Hematopoietic multipotent progenitor cell treated with erythropoietin and hydrocortisone succinate and interleukin-3 and kit ligand, for 8 days (in vitro differentiated cells): Measurements from ENCODE around the gene CD14.
"Not testable (repeated sequence)": the region's sequence is repeated elsewhere in the genome, so short reads cannot be mapped to it uniquely, and the experiment has no call there.

Experiments used
- DNase-seq: peaks from one replicate; pipeline ENCODE4 v3.0.0-alpha.2; 2015

Gene CD14

DNA sequence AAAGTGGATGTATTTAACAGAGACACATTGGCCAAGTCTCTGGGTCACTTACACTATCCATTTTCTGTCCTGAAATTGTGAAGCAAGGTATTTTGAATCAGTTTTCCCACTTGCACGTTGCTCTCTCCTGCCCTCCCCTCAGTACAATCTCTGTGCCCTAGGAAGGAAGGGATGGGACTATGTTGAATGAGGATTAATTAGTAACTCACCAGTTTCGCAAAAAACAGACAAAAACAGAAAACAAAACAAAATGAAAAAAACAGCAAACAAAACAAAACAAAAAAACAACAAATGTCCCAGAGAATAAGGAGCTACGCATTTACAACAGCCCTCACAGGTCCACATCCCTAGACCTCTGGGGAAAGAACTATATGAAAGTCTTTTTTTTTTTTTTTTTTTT lies 1.1 kb upstream of the CD14 start:
- no peak for DNase-seq

GRCh38 chr5:140633501-140633900 lies 526 bp upstream of the CD14 start:
- no peak for DNase-seq

GRCh38 chr5:140632366-140633020 lies 482 bp downstream of the CD14 start:
- peak; percentile 70 for DNase-seq

DNA sequence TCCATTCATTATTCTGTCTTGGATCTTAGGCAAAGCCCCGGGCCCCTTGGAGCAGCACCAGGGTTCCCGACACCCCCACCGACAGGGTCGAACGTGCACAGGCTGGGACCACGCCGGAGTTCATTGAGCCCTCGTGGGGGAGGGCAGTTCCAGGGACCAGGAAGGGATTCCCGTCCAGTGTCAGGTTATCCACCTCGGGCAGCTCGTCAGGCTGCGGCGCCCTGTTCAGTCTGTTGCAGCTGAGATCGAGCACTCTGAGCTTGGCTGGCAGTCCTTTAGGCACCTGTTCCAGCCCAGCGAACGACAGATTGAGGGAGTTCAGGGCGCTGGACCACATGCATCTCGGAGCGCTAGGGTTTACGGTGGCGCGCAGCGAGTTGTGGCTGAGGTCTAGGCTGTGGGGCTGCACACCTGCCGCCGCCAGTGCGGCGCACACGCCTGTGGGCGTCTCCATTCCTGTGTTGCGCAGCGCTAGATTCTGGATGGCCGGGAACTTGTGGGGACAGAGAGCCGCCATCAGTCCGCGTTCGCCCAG lies 1.1 kb downstream of the CD14 start:
- DNase-seq: peak; percentile 8

GRCh38 chr5:140631036-140631417 lies 1.9 kb downstream of the CD14 start:
- no peak for DNase-seq

DNA sequence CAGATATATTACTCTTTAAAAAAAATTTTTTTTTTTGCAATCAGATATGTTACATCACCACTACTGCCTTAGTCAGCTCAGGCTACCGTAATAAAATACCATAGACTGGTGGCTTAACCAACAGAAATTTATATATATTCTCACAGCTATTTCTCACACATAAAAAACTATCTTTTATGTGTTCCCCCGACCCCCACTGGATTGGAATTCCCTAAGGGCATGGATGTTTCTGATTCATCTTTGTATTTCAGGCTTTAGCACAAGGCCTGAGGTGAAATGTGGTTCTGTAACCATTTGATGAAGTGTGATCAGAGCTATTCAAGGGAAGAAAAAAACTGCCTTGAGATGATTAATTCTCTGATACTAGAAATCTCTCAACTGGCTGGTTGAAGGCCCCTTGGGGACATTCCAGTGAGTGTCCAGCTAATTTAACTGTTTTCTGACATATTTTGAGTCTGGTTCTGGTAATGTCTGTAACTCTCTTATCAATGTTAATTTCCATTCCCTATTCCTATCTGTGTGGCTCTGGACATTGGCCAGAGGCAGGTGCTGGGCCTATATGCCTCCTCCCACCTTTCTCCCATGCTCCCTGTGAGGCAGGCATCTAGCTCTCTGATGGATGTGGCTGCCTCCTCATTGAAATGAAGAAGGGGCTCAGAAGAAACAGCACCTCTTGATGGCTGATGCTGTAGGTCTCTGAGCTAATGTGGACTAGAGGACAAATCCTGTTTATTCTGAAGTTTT lies 2.5 kb downstream of the CD14 start:
- no peak for DNase-seq

DNA sequence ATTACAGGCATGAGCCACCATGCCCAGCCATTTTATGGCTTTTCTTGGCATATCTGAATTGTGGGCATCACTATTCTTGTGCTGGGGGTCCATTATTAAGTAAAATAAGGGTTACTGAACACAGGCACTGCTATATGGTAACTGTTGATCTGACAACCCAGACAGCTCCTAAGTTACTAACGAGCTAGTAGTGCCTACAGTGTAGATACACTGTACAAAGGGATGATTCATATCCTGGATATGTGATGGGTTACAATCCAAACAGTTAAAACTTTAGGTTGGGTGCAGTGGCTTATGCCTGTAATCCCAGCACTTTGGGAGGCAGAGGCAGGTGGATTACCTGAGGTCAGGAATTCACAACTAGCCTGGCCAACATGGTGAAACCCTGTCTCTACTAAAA lies 4.3 kb downstream of the CD14 start:
- DNase-seq: no peak

DNA sequence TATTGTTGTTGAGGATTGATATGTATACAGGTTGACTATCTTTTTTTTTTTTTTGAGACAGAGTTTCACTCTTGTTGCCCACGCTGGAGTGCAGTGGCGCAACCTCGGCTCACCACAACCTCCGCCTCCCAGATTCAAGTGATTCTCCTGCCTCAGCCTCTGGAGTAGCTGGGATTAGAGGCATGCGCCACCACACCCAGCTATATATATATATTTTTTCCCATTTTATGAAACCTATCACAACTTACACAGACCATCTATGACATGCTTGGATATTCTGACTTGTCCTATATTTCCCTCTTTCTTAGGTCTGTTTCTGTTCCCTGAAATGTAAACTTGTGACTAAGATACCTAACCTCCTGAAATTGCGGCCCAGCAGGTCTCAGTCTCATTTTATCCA lies 5.0 kb downstream of the CD14 start:
- no peak for DNase-seq

DNA sequence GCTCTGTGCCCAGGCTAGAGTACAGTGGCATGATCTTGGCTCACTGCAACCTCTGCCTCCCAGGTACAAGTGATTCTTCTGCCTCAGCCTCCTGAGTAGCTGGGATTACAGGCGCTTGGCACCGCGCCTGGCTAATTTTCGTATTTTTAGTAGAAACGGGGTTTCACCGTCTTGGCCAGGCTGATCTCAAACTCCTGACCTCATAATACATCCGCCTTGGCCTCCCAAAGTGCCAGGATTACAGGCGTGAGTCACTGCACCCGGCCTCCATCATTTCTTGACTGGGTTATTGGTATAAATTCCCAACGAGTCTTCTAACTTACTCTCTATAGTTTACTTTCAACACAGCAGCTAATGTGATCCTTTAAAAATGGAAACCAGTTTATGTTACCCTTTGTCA lies 8.1 kb downstream of the CD14 start:
- DNase-seq: not testable (repeated sequence)

DNA sequence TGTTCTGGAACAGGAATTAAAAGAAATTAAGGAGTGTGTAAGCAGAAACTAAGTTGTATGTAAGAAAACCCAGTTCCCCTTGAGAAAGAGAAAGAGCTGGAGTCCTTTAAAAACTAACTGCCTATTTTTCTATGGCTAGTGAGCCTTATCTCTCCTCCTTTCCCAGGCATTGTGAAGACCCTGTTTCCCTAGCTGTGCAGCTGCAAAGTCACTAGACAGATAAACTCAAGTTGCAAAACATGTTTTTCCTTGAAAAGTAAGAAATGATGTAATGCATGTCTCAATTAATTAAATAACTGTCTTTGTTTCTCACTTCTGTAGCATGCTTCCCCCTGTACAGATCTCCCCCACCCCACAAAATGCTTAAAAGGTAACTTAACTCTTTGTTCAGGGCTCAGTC lies 9.9 kb downstream of the CD14 start:
- not testable (repeated sequence) for DNase-seq

DNA sequence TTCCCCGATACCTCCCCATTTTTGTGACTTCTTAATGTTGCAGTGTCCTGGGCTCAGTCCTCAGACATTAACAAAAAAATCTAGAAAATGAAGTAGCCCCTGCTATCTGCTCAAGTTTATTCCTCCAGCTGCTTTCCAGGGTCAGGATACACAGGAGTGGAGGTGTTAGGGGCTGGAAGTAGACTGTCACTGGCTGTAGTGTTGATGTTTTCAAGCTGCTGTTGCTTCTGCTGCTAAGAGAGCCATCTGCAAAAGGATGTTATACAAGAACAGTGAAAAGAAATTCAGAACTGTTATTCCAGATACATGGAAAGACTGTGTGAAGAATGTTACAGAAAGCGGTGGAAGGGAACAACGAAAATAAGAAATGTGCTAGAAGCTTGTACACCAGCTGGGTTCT lies 10.7 kb downstream of the CD14 start:
- no peak for DNase-seq

DNA sequence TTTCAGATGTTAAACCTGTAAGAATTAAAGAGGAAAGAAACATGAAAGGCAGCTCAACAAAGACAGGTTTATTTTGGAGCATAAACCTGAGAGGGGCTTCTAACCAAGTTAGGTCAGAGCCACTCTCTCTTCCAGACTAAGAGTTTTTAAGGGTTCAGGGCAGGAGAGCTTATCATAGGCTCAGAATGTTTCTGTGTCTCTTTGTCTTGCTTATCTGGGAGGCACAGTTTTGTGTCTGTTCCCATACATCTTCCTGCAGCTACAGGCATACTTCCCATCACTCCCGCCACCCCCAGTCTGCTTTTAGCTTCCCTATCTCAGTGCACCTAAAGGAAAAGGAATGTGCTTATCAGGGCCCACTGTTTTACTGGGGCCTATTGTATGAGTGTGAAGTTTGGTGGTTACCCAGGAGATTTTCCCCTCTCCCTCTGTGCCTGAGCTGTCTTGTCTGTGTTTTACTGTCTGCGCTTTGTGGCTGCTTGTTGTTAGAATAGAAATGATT lies 21.9 kb downstream of the CD14 start:
- DNase-seq: peak; percentile 90

DNA sequence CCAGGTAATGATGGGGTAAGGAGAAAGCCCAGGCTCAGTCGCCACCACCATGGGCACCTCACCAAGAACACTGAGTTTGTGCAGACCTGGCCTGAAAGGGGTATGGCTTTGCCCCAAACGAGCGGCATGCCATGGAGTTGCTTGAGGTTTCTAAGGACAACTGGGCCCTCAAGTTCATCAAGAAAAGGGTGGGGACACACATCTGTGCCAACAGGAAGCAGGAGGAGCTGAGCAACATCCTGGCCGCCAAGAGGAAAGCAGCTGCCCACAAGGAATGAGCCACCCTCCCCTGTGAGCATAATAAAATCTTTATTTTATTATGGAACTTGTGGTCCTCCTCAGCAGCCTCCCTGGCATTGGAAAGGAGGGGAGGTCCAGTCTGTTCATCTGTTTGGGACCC lies 23.8 kb downstream of the CD14 start:
- DNase-seq: no peak

DNA sequence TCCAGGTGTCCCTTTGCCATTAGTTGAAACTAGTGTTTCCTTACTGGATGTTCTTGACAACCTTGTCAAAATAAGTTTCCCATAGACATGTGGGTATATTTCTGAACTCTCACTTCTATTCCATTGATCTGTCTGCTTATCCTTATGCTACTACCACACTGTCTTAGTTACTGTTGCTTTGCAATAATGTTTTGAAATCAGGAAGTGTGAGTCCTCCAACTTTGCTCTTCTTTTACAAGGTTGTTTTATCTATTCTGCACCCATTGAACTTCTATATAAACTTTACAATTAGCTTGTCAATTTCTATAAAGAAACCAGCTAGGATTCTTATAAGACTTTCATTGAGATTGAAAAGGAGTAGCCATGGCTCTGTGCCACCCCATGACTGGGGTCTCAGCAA lies 24.3 kb downstream of the CD14 start:
- DNase-seq: no peak

GRCh38 chr5:140607031-140607430 lies 25.9 kb downstream of the CD14 start:
- DNase-seq: no peak

DNA sequence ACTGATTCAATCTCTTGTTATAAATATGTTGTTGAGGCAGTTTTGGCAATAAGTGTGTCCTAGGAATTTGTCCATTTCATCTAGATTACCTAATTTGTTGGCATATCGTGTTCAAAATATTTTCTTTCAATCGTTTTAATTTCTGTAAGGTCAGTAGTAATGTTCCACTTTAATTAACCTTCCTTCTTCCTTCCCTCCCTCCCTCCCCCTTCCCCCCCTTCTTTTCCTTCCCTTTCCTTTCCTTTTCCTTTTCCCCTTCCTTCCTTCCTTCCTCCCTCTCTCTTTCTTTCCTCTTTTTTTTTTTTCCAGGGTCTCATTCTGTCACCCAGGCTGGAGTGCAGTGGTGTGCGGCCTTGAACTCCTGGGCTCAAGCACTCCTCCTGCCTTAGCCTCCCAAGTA lies 27.1 kb downstream of the CD14 start:
- DNase-seq: no peak

DNA sequence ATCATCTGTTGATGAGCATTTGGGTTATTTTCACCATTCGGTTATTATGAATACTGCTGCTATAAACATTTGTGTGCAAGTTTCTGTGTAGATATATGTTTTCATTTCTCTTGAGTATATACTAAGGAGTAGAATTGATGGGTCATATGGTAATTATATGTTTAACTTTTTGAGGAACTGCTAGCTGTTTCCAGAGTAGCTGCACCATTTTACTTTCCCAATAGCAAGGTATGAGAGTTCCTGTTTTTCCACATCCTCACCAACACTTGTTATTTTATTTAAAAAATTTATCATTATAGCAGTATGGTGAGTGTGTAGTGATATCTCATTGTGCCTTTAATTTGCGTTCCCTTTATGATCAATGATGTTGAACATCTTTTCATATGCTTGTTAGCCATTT lies 29.2 kb downstream of the CD14 start:
- no peak for DNase-seq

DNA sequence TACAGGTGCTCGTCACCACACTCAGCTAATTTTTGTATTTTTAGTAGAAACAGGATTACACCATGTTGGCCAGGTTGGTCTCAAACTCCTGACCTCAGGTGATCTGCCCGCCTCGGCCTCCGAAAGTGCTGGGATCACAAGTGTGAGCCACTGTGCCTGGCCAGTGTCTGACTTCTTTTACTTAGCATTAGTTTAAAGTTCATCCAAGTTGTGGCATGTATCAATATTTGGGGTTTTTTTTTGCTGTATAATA lies 29.6 kb downstream of the CD14 start:
- DNase-seq: not testable (repeated sequence)

DNA sequence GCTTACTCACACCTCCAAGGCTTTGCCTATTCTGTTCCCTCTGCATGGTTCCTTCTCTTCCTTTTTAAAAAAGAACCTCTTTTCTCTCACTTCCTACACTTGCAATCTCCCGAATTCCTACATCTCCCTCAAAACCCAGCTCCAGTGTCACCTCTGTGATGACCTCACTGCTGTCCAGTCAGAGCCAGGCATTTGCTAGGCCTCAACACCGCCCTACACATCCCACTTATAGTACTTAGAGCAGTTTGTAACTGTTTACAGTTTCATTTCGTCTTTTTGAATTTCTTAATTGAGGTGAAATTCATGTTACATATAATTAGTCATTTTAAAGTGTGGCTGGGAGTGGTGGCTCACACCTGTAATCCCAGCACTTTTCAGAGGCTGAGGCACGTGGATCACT lies 30.8 kb downstream of the CD14 start:
- no peak for DNase-seq

- no peak for DNase-seq
Measured at GRCh38 chr5:140600096-140600495, 32.9 kb downstream of the CD14 start.

DNA sequence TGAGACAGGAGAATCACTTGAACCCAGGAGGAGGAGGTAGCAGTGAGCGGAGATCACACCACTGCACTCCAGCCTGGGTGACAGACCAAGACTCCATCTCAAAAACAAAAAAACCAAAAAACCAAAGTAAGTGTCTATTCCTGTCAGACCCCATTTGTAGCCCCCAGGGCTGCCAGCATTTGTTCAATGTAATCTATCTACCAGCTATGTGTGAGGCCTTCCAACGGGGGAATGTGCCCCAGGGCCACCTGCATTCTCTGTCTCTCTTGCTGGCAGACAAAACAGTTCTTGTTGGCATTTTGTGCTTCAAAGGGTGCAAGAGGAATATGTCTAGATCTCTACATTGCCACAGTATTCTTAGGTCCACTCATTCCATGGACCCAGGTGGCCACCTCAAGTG lies 34.1 kb downstream of the CD14 start:
- DNase-seq: no peak

GRCh38 chr5:140596321-140596741 lies 36.6 kb downstream of the CD14 start:
- no peak for DNase-seq

DNA sequence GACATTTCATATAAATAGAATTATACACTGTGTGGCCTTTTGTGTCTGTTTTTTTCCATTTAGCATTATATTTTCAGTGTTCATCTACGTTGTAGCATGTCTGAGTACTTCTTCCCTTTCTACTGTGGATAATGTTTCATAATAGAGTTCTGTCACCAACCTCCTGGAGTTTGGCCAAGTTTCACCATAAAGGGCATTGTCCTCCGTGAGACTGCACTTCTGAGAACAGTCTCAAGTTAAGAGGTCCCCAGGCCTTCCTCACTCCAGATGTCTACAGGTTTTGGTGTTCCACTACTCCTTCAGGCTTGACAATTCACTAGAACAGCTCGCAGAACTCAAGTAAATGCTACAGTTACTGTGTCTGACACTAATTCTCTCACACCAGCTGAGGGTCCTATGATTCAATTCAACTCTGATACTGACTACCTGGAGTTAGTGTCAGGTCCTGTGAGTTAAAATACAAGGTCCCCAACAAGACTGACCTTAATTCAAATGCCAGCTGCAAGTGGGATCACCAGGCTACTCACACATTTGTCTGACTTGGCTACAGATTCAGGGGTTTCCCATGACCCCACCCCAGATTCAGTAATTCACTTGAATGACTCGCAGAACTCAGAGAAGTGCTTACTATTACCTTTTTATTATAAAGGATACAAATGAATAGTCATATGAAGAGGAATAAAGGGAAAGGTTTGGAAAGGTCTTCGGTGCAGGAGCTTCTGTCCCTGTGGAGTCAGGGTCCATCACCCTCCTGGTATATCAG lies 37.3 kb downstream of the CD14 start:
- DNase-seq: peak; percentile 62

- no peak for DNase-seq
Measured at GRCh38 chr5:140594169-140594568, 38.8 kb downstream of the CD14 start.
